AG04449 (cell line): Measurements from ENCODE around the gene HS3ST4.

Experiments used
- CTCF ChIA-PET: fragments of 350-600 bp; formaldehyde crosslinking; extraction: SDS; loops from one replicate; lab custom pipeline; 2021; ENCODE audit warnings: antibody characterized with exemption; lab: Yijun Ruan, JAX
- POLR2A ChIA-PET: fragments of 400-600, 350-600 bp; formaldehyde crosslinking; extraction: SDS; loops from one replicate; lab custom pipeline; 2020; ENCODE audit warnings: antibody characterized with exemption, inconsistent platforms; lab: Yijun Ruan, JAX
- DNase-seq: peaks from one replicate; pipeline ENCODE4 v3.0.0-alpha.2; 2010; ENCODE audit warnings: low read depth, low spot score
- H3K4me3 ChIP-seq: 2 replicates; pipeline ENCODE4 v1.5.1; 2011; ENCODE audit warnings: low read depth, mild to moderate bottlenecking, control low read depth, low read length
- CTCF ChIP-seq: IDR thresholded peaks from one replicate; pipeline ENCODE4 v1.5.1; 2011; ENCODE audit warnings: mild to moderate bottlenecking, moderate library complexity, low read length, control low read depth, inconsistent platforms; ENCODE audit not compliant: insufficient read depth; ENCODE audit errors: missing control alignments

The HS3ST4 gene

GRCh38 chr16:25896411-25896810 lies 204.7 kb downstream of the HS3ST4 start:
- ChIA-PET CTCF (no interaction called here), POLR2A (no interaction called here)
- DNase-seq, result no peak
- no peak for TF ChIP-seq CTCF
- H3K4me3 ChIP-seq, result no peak overlapping the region

- POLR2A ChIA-PET, result no interaction called here
- CTCF ChIA-PET, result no interaction called here
- TF ChIP-seq CTCF, result no peak
- DNase-seq, result no peak
- H3K4me3 ChIP-seq, result no peak overlapping the region
Observed at GRCh38 chr16:25897702-25898101, 205.9 kb downstream of the HS3ST4 start.

GRCh38 chr16:25905810-25906209 lies 214.1 kb downstream of the HS3ST4 start:
- POLR2A ChIA-PET, result no interaction called here
- no peak for DNase-seq
- TF ChIP-seq CTCF, result no peak
- no peak overlapping the region for H3K4me3 ChIP-seq
- CTCF ChIA-PET, result no interaction called here

- ChIA-PET CTCF (no interaction called here), POLR2A (no interaction called here)
- no peak for DNase-seq
- H3K4me3 ChIP-seq, result no peak overlapping the region
- TF ChIP-seq CTCF, result no peak
Observed at GRCh38 chr16:25910971-25911370, 219.2 kb downstream of the HS3ST4 start.

- TF ChIP-seq CTCF, result no peak
- H3K4me3 ChIP-seq, result no peak overlapping the region
- DNase-seq, result no peak
- ChIA-PET CTCF (no interaction called here), POLR2A (no interaction called here)
Observed at GRCh38 chr16:25912321-25912720, 220.6 kb downstream of the HS3ST4 start.

GRCh38 chr16:25914357-25914962 lies 222.7 kb downstream of the HS3ST4 start:
- TF ChIP-seq CTCF, result no peak
- ChIA-PET POLR2A (no interaction called here), CTCF (no interaction called here)
- DNase-seq, result no peak
- H3K4me3 ChIP-seq, result no peak overlapping the region
